Heart right ventricle (tissue), 16 donors: Measurements from ENCODE around the gene COX20. TPM values are rescaled to one million over a fixed set of nuclear protein-coding genes. Genes with fewer than 3 reads are reported as not detected.

ENCODE experiments used
- ATAC-seq, 8 donors: fragments of 200-7000 bp; cut with Tn5 transposase; one replicate each; pipeline ENCODE4 v1.9.1; 2020; ENCODE audit warnings: mild to moderate bottlenecking in 8 of 8, moderate library complexity in 8 of 8, moderate number of reproducible peaks in 1 of 8
- DNase-seq, 2 donors: peaks; one replicate each; pipeline ENCODE4 v3.0.0-alpha.2; 2020
- H3K27ac ChIP-seq, 10 donors: fragments of 200-600 bp; sonication (generic) in 2 of 10; one replicate each; pipeline versions ENCODE4 v1.5.0 to v1.8.0; 2020 to 2022; ENCODE audit warnings: mild to moderate bottlenecking in 3 of 10
- H3K27me3 ChIP-seq, 7 donors: fragments of 200-600 bp; one replicate each; pipeline ENCODE4 v1.8.0; 2021 to 2022; ENCODE audit warnings: mild to moderate bottlenecking in 2 of 7
- H3K36me3 ChIP-seq, 9 donors: fragments of 200-600 bp; sonication (generic) in 1 of 9; one replicate each; pipeline versions ENCODE4 v1.5.0 to v1.8.0; 2020 to 2022; ENCODE audit warnings: mild to moderate bottlenecking in 2 of 9
- H3K4me1 ChIP-seq, 9 donors: fragments of 200-600 bp; sonication (generic) in 1 of 9; one replicate each; pipeline versions ENCODE4 v1.5.0 to v1.8.0; 2020 to 2022; ENCODE audit warnings: mild to moderate bottlenecking in 4 of 9
- H3K4me3 ChIP-seq, 10 donors: fragments of 200-600 bp; sonication (generic) in 2 of 10; one replicate each; pipeline versions ENCODE4 v1.5.0 to v1.8.0; 2020 to 2022; ENCODE audit warnings: mild to moderate bottlenecking in 7 of 10, moderate library complexity in 2 of 10
- H3K9me3 ChIP-seq, 11 donors: fragments of 200-600 bp in 10 of 11; sonication (generic) in 2 of 11; one replicate each; pipeline versions ENCODE4 v1.5.0 to v1.8.0; 2013 to 2022; ENCODE audit warnings: mild to moderate bottlenecking in 2 of 11, control low read depth in 1 of 11, moderate library complexity in 1 of 11
- CTCF ChIP-seq, 9 donors: fragments of 200-600 bp; sonication (generic) in 2 of 9; IDR thresholded peaks; one replicate each; pipeline versions ENCODE4 v1.5.0 to v1.8.0; 2021 to 2022; ENCODE audit warnings: antibody characterized with exemption in 9 of 9, mild to moderate bottlenecking in 5 of 9, moderate library complexity in 1 of 9
- WGBS, 2 donors: extraction: QIAGEN DNeasy Blood & Tissue Kit; methylation state at CpG; one replicate each; pipeline ENCODE4 v1.1.7; 2013; ENCODE audit warnings: inconsistent platforms in 1 of 2; 5-methylcytosine and 5-hydroxymethylcytosine counted together
- intact Hi-C, 10 donors: fragments of 100-400 bp; cut with DNase I; formaldehyde crosslinking; loops; one replicate each; pipeline versions ENCODE4 v1.11.1 to v1.14.2; 2022
- polyA plus RNA-seq, 2 donors: library from polyadenylated mRNA; stranded (reverse); fragments of 200-250 nt; gene quantifications; one replicate each; pipeline ENCODE4 v1.2.3, GENCODE V29; 2013
- total RNA-seq, 10 donors: library from RNA; stranded (reverse); fragmentation: NEBNext Ultra II Directional in 3 of 10; extraction: Animal tissue kit (Norgen Biotek cat#: 25700) in 3 of 10; gene quantifications; one replicate each; pipeline versions ENCODE4 v1.2.1 to v1.2.4, GENCODE V29; 2021 to 2023
- donor health status: Arrhythmogenic right ventricular cardiomyopathy.
- donor health status: ischemic (EF 13 %, LVEDD 7.1; RV severe dilation, severe dysfunction).
- donor health status: healthy with polysubstance abuse.
- donor health status: DM: no; HTN: yes; CAD: no.
- donor health status: DM: no; HTN: no; CAD: no.
- donor health status: ischemic (EF 25% LVEDD 6.9; RV normal size, moderate dysfunction).
- donor health status: ischemic (EF 25% LVEDD 5.7; RV mildly dilated, moderate dysfunction).
- donor health status: healthy.
- donor health status: DM: yes; HTN: yes; CAD: no.
- donor health status: Ischemic cardiomyopathy.
- donor health status: ischemic (EF 35%, LVEDD 5.7; RV mildly dilated, moderate dysfunction).
- donor health status: nonischemic (EF 11% LVEDD 7.7; RV severe dilation, severe dysfunction).
- donor health status: DM: yes; HTN: yes; CAD: no.
- donor health status: PGD.
- donor health status: ischemic (EF 29% LVEDD 5.4; RV normal size, mild dysfunction).
- donor health status: nonischemic (EF 23%, LVEDD 6.1; RV moderate dilation, normal function).

The COX20 gene
- total and polyA plus RNA-seq, 12 donors = 56.6 to 139 (median 64.4) TPM

GRCh38 chr1:244843148-244843978 lies 7.9 kb downstream of the COX20 start:
- no peak for TF ChIP-seq CTCF (IDR thresholded peaks at IDR 0.05)
- H3K4me1 ChIP-seq = peaks cover 0 to 46% (median 30%) of the 10 kb centered on the region in 9 donors
- DNase-seq (no peak), ATAC-seq (no peak)
- intact Hi-C loops = no loop called here
- WGBS, 2 donors = 75 to 78% methylated on average over 6 of the region's 6 CpGs
- no peaks in the 10 kb centered on the region for H3K9me3 ChIP-seq
- no peak overlapping the region for H3K4me3 ChIP-seq
- H3K27ac ChIP-seq = no peak overlapping the region
- H3K27me3 ChIP-seq = no peaks in the 10 kb centered on the region
- peaks cover 0 to 100% (median 62%) of the 10 kb centered on the region in 9 donors for H3K36me3 ChIP-seq

- Histone ChIP-seq H3K4me3 (no peak overlapping the region), H3K27ac (no peak overlapping the region), H3K4me1 (peaks cover 0 to 38% (median 21%) of the 10 kb centered on the region in 9 donors), H3K9me3 (no peaks in the 10 kb centered on the region), H3K36me3 (peaks cover 0 to 100% (median 62%) of the 10 kb centered on the region in 9 donors), H3K27me3 (no peaks in the 10 kb centered on the region)
- no peak for TF ChIP-seq CTCF (IDR thresholded peaks at IDR 0.05)
- WGBS, 2 donors = 89 to 90% methylated on average over 13 of the region's 13 CpGs
- DNase-seq (no peak), ATAC-seq (no peak)
- intact Hi-C loops = no loop called here
Measured at GRCh38 chr1:244844155-244845121, 9.0 kb downstream of the COX20 start.

- H3K36me3 ChIP-seq = peaks cover 0 to 100% (median 75%) of the 10 kb centered on the region in 9 donors
- no peaks in the 10 kb centered on the region for H3K27me3 ChIP-seq
- H3K4me3 ChIP-seq = no peak overlapping the region
- H3K27ac ChIP-seq = no peak overlapping the region
- no peaks in the 10 kb centered on the region for H3K9me3 ChIP-seq
- ATAC-seq (no peak), DNase-seq (no peak)
- WGBS, 2 donors = 95 to 96% methylated on average over 6 of the region's 6 CpGs
- peaks cover 0 to 27% (median 9%) of the 10 kb centered on the region in 9 donors for H3K4me1 ChIP-seq
- TF ChIP-seq CTCF (IDR thresholded peaks at IDR 0.05) = no peak
- intact Hi-C loops = no loop called here
Measured at GRCh38 chr1:244846653-244847052, 11.2 kb downstream of the COX20 start.

GRCh38 chr1:244849189-244849866 lies 13.9 kb downstream of the COX20 start:
- H3K27me3 ChIP-seq = no peaks in the 10 kb centered on the region
- peak overlapping the region in 2 of 10 donors; percentile 5 to 38 for H3K27ac ChIP-seq
- H3K4me1 ChIP-seq = peaks cover 0 to 43% (median 14%) of the 10 kb centered on the region in 9 donors
- DNase-seq = no peak
- TF ChIP-seq CTCF (IDR thresholded peaks at IDR 0.05) = no peak
- intact Hi-C loops = no loop called here
- H3K36me3 ChIP-seq = peaks cover 0 to 100% (median 73%) of the 10 kb centered on the region in 9 donors
- no peak overlapping the region for H3K4me3 ChIP-seq
- H3K9me3 ChIP-seq = no peaks in the 10 kb centered on the region
- WGBS, 2 donors = 53 to 64% methylated on average over 1 of the region's 1 CpG
- peak in 2 of 8 donors; percentile 13 to 30 for ATAC-seq
